GM12874 (cell line): ENCODE data around the gene TSPAN4.

Experiments used
- CTCF ChIP-seq: IDR thresholded peaks from 2 replicates; pipeline ENCODE4 v1.5.1; 2011; ENCODE audit warnings: low read depth, mild to moderate bottlenecking, control low read depth, low read length, moderate library complexity; ENCODE audit not compliant: insufficient read depth

The TSPAN4 gene

GRCh38 chr11:842370-843002 is at the start of gene TSPAN4, which contains the start of gene POLR2L:
Gene TSPAN4, plus strand, starts transcription at chr11:842852. Its CDS starts 7,453 bp downstream, at chr11:850305.
Gene POLR2L, minus strand, starts transcription at chr11:842529. Its CDS starts 21 bp downstream, at chr11:842508.
- no peak for TF ChIP-seq CTCF

- TF ChIP-seq CTCF: no peak
Measured at GRCh38 chr11:792873-793272, 49.8 kb upstream of the TSPAN4 start.

- no peak for TF ChIP-seq CTCF
Measured at GRCh38 chr11:793556-793955, 49.1 kb upstream of the TSPAN4 start.

GRCh38 chr11:794013-794765 is 48.5 kb upstream of the TSPAN4 start:
- no peak for TF ChIP-seq CTCF

- TF ChIP-seq CTCF: no peak
Measured at GRCh38 chr11:794766-795633, 47.7 kb upstream of the TSPAN4 start.

GRCh38 chr11:795634-796564 is 46.8 kb upstream of the TSPAN4 start:
- TF ChIP-seq CTCF: no peak
